Neuronal stem cell (in vitro differentiated cells): ENCODE data around the gene PURA.

Source experiments
- DNase-seq: peaks from one replicate; pipeline ENCODE4 v3.0.0-alpha.2; 2013; ENCODE audit warnings: low spot score
- H2AFZ ChIP-seq: one replicate; pipeline ENCODE4 v1.6.1; 2013; ENCODE audit warnings: mild to moderate bottlenecking, low read length, inconsistent platforms
- H2AK5ac ChIP-seq: 2 replicates; pipeline ENCODE4 v1.6.1; 2013; ENCODE audit warnings: low read depth, mild to moderate bottlenecking, inconsistent platforms, low read length, moderate library complexity, mixed read lengths
- H2BK120ac ChIP-seq: 2 replicates; pipeline ENCODE4 v1.6.1; 2013; ENCODE audit warnings: low read depth, mild to moderate bottlenecking, inconsistent platforms, low read length, moderate library complexity, mixed read lengths
- H2BK12ac ChIP-seq: one replicate; pipeline ENCODE4 v1.6.1; 2013; ENCODE audit warnings: low read length, inconsistent platforms
- H2BK15ac ChIP-seq: 2 replicates; pipeline ENCODE4 v1.6.1; 2013; ENCODE audit warnings: mild to moderate bottlenecking, low read length, inconsistent platforms, mixed read lengths
- H2BK5ac ChIP-seq: one replicate; pipeline ENCODE4 v1.6.1; 2013; ENCODE audit warnings: inconsistent platforms, mild to moderate bottlenecking, low read length, moderate library complexity
- H3K14ac ChIP-seq: one replicate; pipeline ENCODE4 v1.6.1; 2013; ENCODE audit warnings: low read length, inconsistent platforms
- H3K18ac ChIP-seq: 2 replicates; pipeline ENCODE4 v1.6.1; 2013; ENCODE audit warnings: low read length, inconsistent platforms
- H3K23ac ChIP-seq: 2 replicates; pipeline ENCODE4 v1.6.1; 2013; ENCODE audit warnings: low read depth, mild to moderate bottlenecking, mixed read lengths, low read length, inconsistent platforms; ENCODE audit not compliant: poor library complexity
- H3K27ac ChIP-seq: replicated peaks from 3 replicates; pipeline ENCODE4 v1.5.1; 2013; ENCODE audit warnings: low read length, inconsistent platforms
- H3K27me3 ChIP-seq, 3 experiments: 2 replicates each; pipeline ENCODE4 v1.6.1; 2013; ENCODE audit warnings: low read length in 3 of 3, mild to moderate bottlenecking in 2 of 3, inconsistent platforms in 1 of 3, low read depth in 1 of 3, mixed read lengths in 1 of 3, moderate library complexity in 1 of 3; ENCODE audit not compliant: control insufficient read depth in 3 of 3, insufficient read depth in 3 of 3
- H3K36me3 ChIP-seq, 2 donors: replicated peaks in 1 of 2; 2 replicates each; pipeline ENCODE4 v1.6.1; 2013; ENCODE audit warnings: low read length in 2 of 2; ENCODE audit not compliant: control insufficient read depth in 2 of 2, insufficient read depth in 2 of 2
- H3K4ac ChIP-seq: 2 replicates; pipeline ENCODE4 v1.6.1; 2013; ENCODE audit warnings: inconsistent platforms, mild to moderate bottlenecking, low read length, moderate library complexity
- H3K4me1 ChIP-seq, 2 donors: 1 replicate in 1 of 2; 2 replicates in 1 of 2; pipeline ENCODE4 v1.6.1; 2013; ENCODE audit warnings: low read length in 2 of 2, low read depth in 1 of 2; ENCODE audit not compliant: control insufficient read depth in 2 of 2, insufficient read depth in 1 of 2
- H3K4me2 ChIP-seq: one replicate; pipeline ENCODE4 v1.6.1; 2013; ENCODE audit warnings: mild to moderate bottlenecking, low read length, inconsistent platforms; ENCODE audit not compliant: insufficient read depth, poor library complexity, severe bottlenecking
- H3K4me3 ChIP-seq, 2 donors: 2 replicates each; pipeline ENCODE4 v1.5.1; 2013; ENCODE audit warnings: low read length in 2 of 2, mild to moderate bottlenecking in 2 of 2, inconsistent platforms in 1 of 2, moderate library complexity in 1 of 2
- H3K79me1 ChIP-seq: one replicate; pipeline ENCODE4 v1.6.1; 2013; ENCODE audit warnings: low read depth, mild to moderate bottlenecking, inconsistent platforms, low read length, moderate library complexity
- H3K9ac ChIP-seq: one replicate; pipeline ENCODE4 v1.6.1; 2013; ENCODE audit warnings: mild to moderate bottlenecking, low read depth, low read length, inconsistent platforms; ENCODE audit not compliant: poor library complexity
- H3K9me3 ChIP-seq, 2 donors: replicated peaks in 1 of 2; 2 replicates each; pipeline versions ENCODE3 to v1.6.1; 2013; ENCODE audit warnings: low read length in 2 of 2, mild to moderate bottlenecking in 2 of 2, inconsistent platforms in 1 of 2, low read depth in 1 of 2, mixed read lengths in 1 of 2, moderate library complexity in 1 of 2; ENCODE audit not compliant: control insufficient read depth in 2 of 2, insufficient read depth in 1 of 2
- H4K8ac ChIP-seq: one replicate; pipeline ENCODE4 v1.6.1; 2013; ENCODE audit warnings: low read depth, mild to moderate bottlenecking, inconsistent platforms, low read length, moderate library complexity
- H4K91ac ChIP-seq: one replicate; pipeline ENCODE4 v1.6.1; 2013; ENCODE audit warnings: low read length, low read depth, mild to moderate bottlenecking, inconsistent platforms; ENCODE audit not compliant: poor library complexity
- WGBS, 2 donors: extraction: QIAGEN DNeasy Blood & Tissue Kit; methylation state at CpG; one replicate each; pipeline ENCODE4 v1.1.7; 2013; ENCODE audit warnings: missing lambda C conversion rate in 2 of 2, mixed read lengths in 1 of 2; ENCODE audit not compliant: insufficient read length in 2 of 2, insufficient replicate concordance in 1 of 2; ENCODE audit errors: extremely low coverage in 2 of 2; 5-methylcytosine and 5-hydroxymethylcytosine counted together

Gene PURA

GRCh38 chr5:140141241-140141640 is 27.3 kb downstream of the PURA start:
- Histone ChIP-seq H3K27ac (no peak overlapping the region), H3K9me3 (no peaks in the 10 kb centered on the region), H3K4me3 (no peak overlapping the region), H2AFZ (no peak overlapping the region), H2BK5ac (no peak overlapping the region), H2BK12ac (no peak overlapping the region), H3K4ac (no peak overlapping the region), H3K9ac (no peak overlapping the region), H2AK5ac (no peak overlapping the region), H3K4me1 (peaks cover 2% of the 10 kb centered on the region in 2 donors), H3K27me3 (peaks cover 6 to 62% (median 16%) of the 10 kb centered on the region in 3 experiments), H3K23ac (no peak overlapping the region), H3K36me3 (no peaks in the 10 kb centered on the region), H3K14ac (no peak overlapping the region), H3K4me2 (no peak overlapping the region), H3K79me1 (no peaks in the 10 kb centered on the region), H4K91ac (no peak overlapping the region), H2BK120ac (no peak overlapping the region), H4K8ac (no peak overlapping the region), H3K18ac (no peak overlapping the region), H2BK15ac (no peak overlapping the region)
- DNase-seq: no peak

GRCh38 chr5:140142246-140142645 is 28.3 kb downstream of the PURA start:
- no peaks in the 10 kb centered on the region for H3K36me3 ChIP-seq

GRCh38 chr5:140142856-140143255 is 28.9 kb downstream of the PURA start:
- Histone ChIP-seq H2BK12ac (no peak overlapping the region), H4K91ac (no peak overlapping the region), H4K8ac (no peak overlapping the region), H3K4ac (no peak overlapping the region), H3K23ac (no peak overlapping the region), H3K14ac (no peak overlapping the region), H3K27ac (no peak overlapping the region), H3K9me3 (no peaks in the 10 kb centered on the region), H2BK15ac (no peak overlapping the region), H2AFZ (no peak overlapping the region), H3K27me3 (peaks cover 12 to 74% (median 32%) of the 10 kb centered on the region in 3 experiments), H3K36me3 (no peaks in the 10 kb centered on the region), H3K4me2 (no peak overlapping the region), H3K18ac (no peak overlapping the region), H2BK120ac (no peak overlapping the region), H3K9ac (no peak overlapping the region), H3K79me1 (no peaks in the 10 kb centered on the region), H3K4me3 (no peak overlapping the region), H2AK5ac (no peak overlapping the region), H3K4me1 (peaks cover 2% of the 10 kb centered on the region in 2 donors), H2BK5ac (no peak overlapping the region)
- DNase-seq: no peak
- WGBS, 2 donors: no CpG with 5 or more reads among the region's 7 CpGs

More at GRCh38 chr5:140142246-140142645, 28.3 kb downstream of the PURA start:
- no peak overlapping the region for H2BK5ac ChIP-seq
- H3K27ac ChIP-seq: no peak overlapping the region
- no peak overlapping the region for H2BK120ac ChIP-seq
- H3K18ac ChIP-seq: no peak overlapping the region
- H3K9me3 ChIP-seq: no peaks in the 10 kb centered on the region
- WGBS, 2 donors: no CpG with 5 or more reads among the region's 5 CpGs
- no peaks in the 10 kb centered on the region for H3K79me1 ChIP-seq
- H3K14ac ChIP-seq: no peak overlapping the region
- H3K23ac ChIP-seq: no peak overlapping the region
- H3K27me3 ChIP-seq: peaks cover 10 to 68% (median 26%) of the 10 kb centered on the region in 3 experiments
- no peak overlapping the region for H4K8ac ChIP-seq
- H2AK5ac ChIP-seq: no peak overlapping the region
- H3K9ac ChIP-seq: no peak overlapping the region
- H4K91ac ChIP-seq: no peak overlapping the region
- no peak overlapping the region for H2BK15ac ChIP-seq
- H3K4ac ChIP-seq: no peak overlapping the region
- H3K4me1 ChIP-seq: peaks cover 2% of the 10 kb centered on the region in 2 donors
- H2BK12ac ChIP-seq: no peak overlapping the region
- no peak for DNase-seq
- no peak overlapping the region for H3K4me3 ChIP-seq
- no peak overlapping the region for H2AFZ ChIP-seq
- H3K4me2 ChIP-seq: no peak overlapping the region

- Histone ChIP-seq H3K27ac (no peak overlapping the region), H4K91ac (no peak overlapping the region), H2BK120ac (no peak overlapping the region), H3K23ac (no peak overlapping the region), H3K79me1 (no peaks in the 10 kb centered on the region), H2AFZ (no peak overlapping the region), H3K36me3 (no peaks in the 10 kb centered on the region), H2AK5ac (no peak overlapping the region), H3K4ac (no peak overlapping the region), H3K9me3 (no peaks in the 10 kb centered on the region), H3K4me2 (no peak overlapping the region), H2BK15ac (no peak overlapping the region), H2BK12ac (no peak overlapping the region), H3K4me3 (no peak overlapping the region), H3K4me1 (peaks cover 2% of the 10 kb centered on the region in 2 donors), H4K8ac (no peak overlapping the region), H3K18ac (no peak overlapping the region), H2BK5ac (no peak overlapping the region), H3K14ac (no peak overlapping the region), H3K9ac (no peak overlapping the region), H3K27me3 (peaks cover 12 to 82% (median 38%) of the 10 kb centered on the region in 3 experiments)
- no CpG with 5 or more reads among the region's 3 CpGs for WGBS, 2 donors
- DNase-seq: no peak
These were observed 29.8 kb downstream of the PURA start for GRCh38 chr5:140143521-140144258.
